Stimulated activated CD4-positive, alpha-beta T cell treated with anti-CD3 and anti-CD28 coated beads, Interleukin-15, amount 100 ng/mL, for 24 hours (primary cell): ENCODE measurements around the gene ZBTB20.

Source experiments
- DNase-seq: peaks from one replicate; pipeline ENCODE4 v3.0.0-alpha.2; 2020

The ZBTB20 gene

GRCh38 chr3:114558271-114558670 is 588.8 kb downstream of the ZBTB20 start:
- DNase-seq, result no peak

- no peak for DNase-seq
Observed at GRCh38 chr3:114557791-114558190, 589.3 kb downstream of the ZBTB20 start.

- no peak for DNase-seq
Observed at GRCh38 chr3:114556657-114557213, 590.4 kb downstream of the ZBTB20 start.

- no peak for DNase-seq
Observed at GRCh38 chr3:114554731-114555130, 592.4 kb downstream of the ZBTB20 start.

- DNase-seq, result no peak
Observed at GRCh38 chr3:114553949-114554593, 593.0 kb downstream of the ZBTB20 start.

- DNase-seq, result no peak
Observed at GRCh38 chr3:114552527-114552812, 594.6 kb downstream of the ZBTB20 start.

GRCh38 chr3:114551770-114552526 is 595.1 kb downstream of the ZBTB20 start:
- DNase-seq, result peak; percentile 5

GRCh38 chr3:114550165-114550564 is 596.9 kb downstream of the ZBTB20 start:
- DNase-seq, result no peak

GRCh38 chr3:114545193-114545592 is 601.9 kb downstream of the ZBTB20 start:
- no peak for DNase-seq

GRCh38 chr3:114542359-114542758 is 604.7 kb downstream of the ZBTB20 start:
- DNase-seq, result no peak

GRCh38 chr3:114539525-114539924 is 607.6 kb downstream of the ZBTB20 start:
- DNase-seq, result no peak

- DNase-seq, result no peak
Observed at GRCh38 chr3:114538211-114538610, 608.9 kb downstream of the ZBTB20 start.

GRCh38 chr3:114528517-114528916 is 618.6 kb downstream of the ZBTB20 start:
- DNase-seq, result no peak

GRCh38 chr3:114527036-114527644 is 619.9 kb downstream of the ZBTB20 start:
- peak; percentile 8 for DNase-seq

GRCh38 chr3:114525278-114525677 is 621.8 kb downstream of the ZBTB20 start:
- no peak for DNase-seq

- DNase-seq, result no peak
Observed at GRCh38 chr3:114519415-114519814, 627.7 kb downstream of the ZBTB20 start.

GRCh38 chr3:114518206-114518808 is 628.8 kb downstream of the ZBTB20 start:
- DNase-seq, result no peak

- no peak for DNase-seq
Observed at GRCh38 chr3:114510201-114510600, 636.9 kb downstream of the ZBTB20 start.

GRCh38 chr3:114509756-114510155 is 637.3 kb downstream of the ZBTB20 start:
- DNase-seq, result no peak

GRCh38 chr3:114508976-114509375 is 638.1 kb downstream of the ZBTB20 start:
- no peak for DNase-seq

- no peak for DNase-seq
Observed at GRCh38 chr3:114508208-114508607, 638.9 kb downstream of the ZBTB20 start.

- no peak for DNase-seq
Observed at GRCh38 chr3:114506591-114507300, 640.3 kb downstream of the ZBTB20 start.
